OCI-LY1 (cell line): ENCODE results near the gene RAB7A.

ENCODE experiments used
- H2AFZ ChIP-seq: fragments of 200-600 bp; sonication (generic), shearing (Covaris generic); 2 replicates; pipeline ENCODE4 v1.6.0; 2014; ENCODE audit warnings: antibody characterized with exemption, mild to moderate bottlenecking, low read length
- H3F3A ChIP-seq: fragments of 200-600 bp; sonication (generic), shearing (Covaris generic); 2 replicates; pipeline ENCODE4 v1.6.0; 2014; ENCODE audit warnings: mild to moderate bottlenecking, antibody characterized with exemption, low read length, moderate library complexity; ENCODE audit not compliant: insufficient read depth
- H3K27ac ChIP-seq: fragments of 200-600 bp; sonication (generic); 2 replicates; pipeline ENCODE4 v1.5.1; 2014; ENCODE audit warnings: low read length, mixed run types, mild to moderate bottlenecking, low read depth; ENCODE audit not compliant: poor library complexity, severe bottlenecking
- H3K27me3 ChIP-seq: fragments of 200-600 bp; sonication (generic); 2 replicates; pipeline ENCODE4 v1.6.0; 2014; ENCODE audit warnings: antibody characterized with exemption, mild to moderate bottlenecking, low read length, moderate library complexity; ENCODE audit not compliant: insufficient read depth
- H3K36me3 ChIP-seq: fragments of 200-600 bp; sonication (generic); 2 replicates; pipeline ENCODE4 v1.6.1; 2014; ENCODE audit warnings: mild to moderate bottlenecking, antibody characterized with exemption, low read length, moderate library complexity, mixed read lengths; ENCODE audit not compliant: insufficient read depth
- H3K4me1 ChIP-seq: fragments of 200-600 bp; sonication (generic); 2 replicates; pipeline ENCODE4 v1.5.1; 2014; ENCODE audit warnings: mild to moderate bottlenecking, low read length, moderate library complexity; ENCODE audit not compliant: insufficient read depth, severe bottlenecking
- H3K4me2 ChIP-seq: fragments of 200-600 bp; sonication (generic), shearing (Covaris generic); 2 replicates; pipeline ENCODE4 v1.6.1; 2014; ENCODE audit warnings: low read length
- H3K4me3 ChIP-seq: fragments of 200-600 bp; sonication (generic); 2 replicates; pipeline ENCODE4 v1.5.1; 2014; ENCODE audit warnings: low read length, low read depth, mild to moderate bottlenecking, mixed read lengths; ENCODE audit not compliant: poor library complexity, severe bottlenecking
- H3K79me2 ChIP-seq: fragments of 200-600 bp; shearing (Covaris generic); 2 replicates; pipeline ENCODE4 v1.6.1; 2016; ENCODE audit warnings: mixed run types, low read length, mixed read lengths; ENCODE audit not compliant: insufficient read depth
- H3K9ac ChIP-seq: fragments of 200-600 bp; sonication (generic), shearing (Covaris generic); 2 replicates; pipeline ENCODE4 v1.6.1; 2014; ENCODE audit warnings: mild to moderate bottlenecking, low read length, mixed read lengths
- H3K9me2 ChIP-seq: fragments of 200-600 bp; sonication (generic), shearing (Covaris generic); 2 replicates; pipeline ENCODE4 v1.6.1; 2014; ENCODE audit warnings: low read depth, mild to moderate bottlenecking, low read length, mixed read lengths
- H3K9me3 ChIP-seq: fragments of 200-600 bp; shearing (Covaris generic); 2 replicates; pipeline ENCODE4 v1.6.1; 2014; ENCODE audit warnings: low read length, mixed read lengths
- H4K20me1 ChIP-seq: fragments of 200-600 bp; sonication (generic), shearing (Covaris generic); 2 replicates; pipeline ENCODE4 v1.6.0; 2016; ENCODE audit warnings: mild to moderate bottlenecking, low read length; ENCODE audit not compliant: insufficient read depth
- EZH2 ChIP-seq: fragments of 200-600 bp; sonication (generic), shearing (Covaris generic); IDR thresholded peaks from 2 replicates; pipeline ENCODE4 v1.8.0; 2017; ENCODE audit warnings: borderline replicate concordance, mixed run types, mild to moderate bottlenecking, antibody characterized with exemption, low read length, moderate library complexity, mixed read lengths
- TF ChIP-seq, protein P1 (sequence below): fragments of 200-600 bp; sonication (generic), shearing (Covaris generic); IDR thresholded peaks from 2 replicates; pipeline ENCODE4 v1.5.1; 2017; ENCODE audit warnings: mild to moderate bottlenecking, antibody characterized with exemption, low read length, moderate library complexity, mixed read lengths

The RAB7A gene

DNA sequence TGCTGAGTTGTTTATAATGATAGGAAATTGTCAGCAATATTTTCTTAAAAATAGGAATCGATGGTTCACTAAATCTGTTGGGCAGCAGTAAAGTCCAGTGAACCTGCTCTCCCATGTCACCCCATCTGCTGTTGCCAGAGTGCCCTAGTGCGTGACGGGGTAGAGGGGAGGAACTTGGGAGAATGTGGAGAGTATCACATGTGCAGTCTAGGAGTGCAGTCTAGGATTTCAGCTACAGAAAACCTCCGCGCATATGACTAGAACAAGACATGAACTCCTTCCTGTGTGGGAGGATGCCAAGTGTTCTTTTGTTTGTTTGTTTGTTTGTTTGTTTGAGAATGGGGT lies 78.8 kb downstream of the RAB7A start:
- Histone ChIP-seq H3K4me2 (no peak overlapping the region), H2AFZ (no peak overlapping the region), H3K36me3 (peaks cover 68% of the 10 kb centered on the region), H3F3A (no peaks in the 10 kb centered on the region), H3K9ac (no peak overlapping the region), H3K9me2 (no peaks in the 10 kb centered on the region), H3K4me3 (no peak overlapping the region), H4K20me1 (no peaks in the 10 kb centered on the region), H3K4me1 (peaks cover 17% of the 10 kb centered on the region), H3K79me2 (no peaks in the 10 kb centered on the region), H3K9me3 (no peaks in the 10 kb centered on the region), H3K27me3 (no peaks in the 10 kb centered on the region), H3K27ac (no peak overlapping the region)
- TF ChIP-seq EZH2: no peak
- TF ChIP-seq, protein P1, sequence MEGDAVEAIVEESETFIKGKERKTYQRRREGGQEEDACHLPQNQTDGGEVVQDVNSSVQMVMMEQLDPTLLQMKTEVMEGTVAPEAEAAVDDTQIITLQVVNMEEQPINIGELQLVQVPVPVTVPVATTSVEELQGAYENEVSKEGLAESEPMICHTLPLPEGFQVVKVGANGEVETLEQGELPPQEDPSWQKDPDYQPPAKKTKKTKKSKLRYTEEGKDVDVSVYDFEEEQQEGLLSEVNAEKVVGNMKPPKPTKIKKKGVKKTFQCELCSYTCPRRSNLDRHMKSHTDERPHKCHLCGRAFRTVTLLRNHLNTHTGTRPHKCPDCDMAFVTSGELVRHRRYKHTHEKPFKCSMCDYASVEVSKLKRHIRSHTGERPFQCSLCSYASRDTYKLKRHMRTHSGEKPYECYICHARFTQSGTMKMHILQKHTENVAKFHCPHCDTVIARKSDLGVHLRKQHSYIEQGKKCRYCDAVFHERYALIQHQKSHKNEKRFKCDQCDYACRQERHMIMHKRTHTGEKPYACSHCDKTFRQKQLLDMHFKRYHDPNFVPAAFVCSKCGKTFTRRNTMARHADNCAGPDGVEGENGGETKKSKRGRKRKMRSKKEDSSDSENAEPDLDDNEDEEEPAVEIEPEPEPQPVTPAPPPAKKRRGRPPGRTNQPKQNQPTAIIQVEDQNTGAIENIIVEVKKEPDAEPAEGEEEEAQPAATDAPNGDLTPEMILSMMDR: no peak

GRCh38 chr3:128805772-128806171 lies 79.8 kb downstream of the RAB7A start:
- no peaks in the 10 kb centered on the region for H4K20me1 ChIP-seq
- H3K27ac ChIP-seq: no peak overlapping the region
- no peak overlapping the region for H3K4me2 ChIP-seq
- no peaks in the 10 kb centered on the region for H3F3A ChIP-seq
- H3K9ac ChIP-seq: no peak overlapping the region
- no peaks in the 10 kb centered on the region for H3K9me2 ChIP-seq
- TF ChIP-seq, protein P1: no peak
- TF ChIP-seq EZH2: no peak
- peaks cover 17% of the 10 kb centered on the region for H3K4me1 ChIP-seq
- H2AFZ ChIP-seq: no peak overlapping the region
- peaks cover 66% of the 10 kb centered on the region for H3K36me3 ChIP-seq
- H3K4me3 ChIP-seq: no peak overlapping the region
- no peaks in the 10 kb centered on the region for H3K9me3 ChIP-seq
- H3K79me2 ChIP-seq: no peaks in the 10 kb centered on the region
- H3K27me3 ChIP-seq: no peaks in the 10 kb centered on the region

GRCh38 chr3:128806588-128806987 lies 80.6 kb downstream of the RAB7A start:
- no peak overlapping the region for H2AFZ ChIP-seq
- H3K36me3 ChIP-seq: peaks cover 65% of the 10 kb centered on the region
- no peak overlapping the region for H3K4me2 ChIP-seq
- H3K9me3 ChIP-seq: no peaks in the 10 kb centered on the region
- H3K27ac ChIP-seq: no peak overlapping the region
- H3K4me1 ChIP-seq: peaks cover 17% of the 10 kb centered on the region
- H3K9ac ChIP-seq: no peak overlapping the region
- H4K20me1 ChIP-seq: no peaks in the 10 kb centered on the region
- H3K79me2 ChIP-seq: no peaks in the 10 kb centered on the region
- H3F3A ChIP-seq: no peaks in the 10 kb centered on the region
- H3K9me2 ChIP-seq: no peaks in the 10 kb centered on the region
- H3K27me3 ChIP-seq: no peaks in the 10 kb centered on the region
- no peak for TF ChIP-seq EZH2
- TF ChIP-seq, protein P1: no peak
- H3K4me3 ChIP-seq: no peak overlapping the region
